DND-41 (cell line): ENCODE results near the gene RAB30.

Experiments used
- ATAC-seq: fragments of 200-7000 bp; cut with Tn5 transposase; 3 replicates; pipeline ENCODE4 v1.9.1; 2021; ENCODE audit warnings: low read depth; ENCODE audit not compliant: insufficient read depth
- DNase-seq: peaks from one replicate; pipeline ENCODE4 v3.0.0-alpha.2; 2020
- H2AFZ ChIP-seq: 2 replicates; pipeline ENCODE4 v1.6.0; 2012; ENCODE audit warnings: low read depth, low read length
- H3K27ac ChIP-seq: 2 replicates; pipeline ENCODE4 v1.5.1; 2012; ENCODE audit warnings: low read length, inconsistent platforms
- H3K27me3 ChIP-seq: fragments of 200-600 bp; sonication (generic); 2 replicates; pipeline ENCODE4 v1.6.0; 2012; ENCODE audit warnings: low read length, mild to moderate bottlenecking, inconsistent platforms; ENCODE audit not compliant: insufficient read depth, poor library complexity
- H3K36me3 ChIP-seq: 2 replicates; pipeline ENCODE4 v1.5.1; 2012; ENCODE audit warnings: low read length, inconsistent platforms; ENCODE audit not compliant: insufficient read depth
- H3K4me1 ChIP-seq: 2 replicates; pipeline ENCODE4 v1.5.1; 2012; ENCODE audit warnings: mild to moderate bottlenecking, low read length; ENCODE audit not compliant: insufficient read depth
- H3K4me2 ChIP-seq: 2 replicates; pipeline ENCODE4 v1.6.0; 2012; ENCODE audit warnings: mild to moderate bottlenecking, moderate library complexity, low read length, inconsistent platforms; ENCODE audit not compliant: insufficient read depth
- H3K4me3 ChIP-seq, 2 experiments: fragments of 200-600 bp in 1 of 2; shearing (Covaris generic) in 1 of 2; 2 replicates each; pipeline ENCODE4 v1.5.1; 2012 to 2016; ENCODE audit warnings: inconsistent platforms in 2 of 2, low read length in 2 of 2, mild to moderate bottlenecking in 2 of 2, low read depth in 1 of 2, moderate library complexity in 1 of 2
- H3K79me2 ChIP-seq: 2 replicates; pipeline ENCODE4 v1.6.0; 2012; ENCODE audit warnings: low read length, inconsistent platforms; ENCODE audit not compliant: insufficient read depth
- H3K9ac ChIP-seq: 2 replicates; pipeline ENCODE4 v1.6.0; 2012; ENCODE audit warnings: low read depth, mild to moderate bottlenecking, inconsistent platforms, low read length, moderate library complexity
- H3K9me3 ChIP-seq: 2 replicates; pipeline ENCODE4 v1.5.1; 2012; ENCODE audit warnings: low read length, moderate library complexity, mild to moderate bottlenecking, inconsistent platforms; ENCODE audit not compliant: insufficient read depth, severe bottlenecking
- H4K20me1 ChIP-seq: 2 replicates; pipeline ENCODE4 v1.6.0; 2012; ENCODE audit warnings: low read length; ENCODE audit not compliant: insufficient read depth
- EZH2 ChIP-seq: IDR thresholded peaks from 3 replicates; pipeline ENCODE4 v1.6.1; 2012; ENCODE audit warnings: borderline replicate concordance, low read depth, mild to moderate bottlenecking, moderate library complexity, low read length, inconsistent platforms; ENCODE audit not compliant: severe bottlenecking
- TF ChIP-seq, protein P1 (sequence below): IDR thresholded peaks from 2 replicates; pipeline ENCODE4 v1.5.1; 2012; ENCODE audit warnings: borderline replicate concordance, low read length, moderate library complexity, mild to moderate bottlenecking; ENCODE audit not compliant: poor library complexity, severe bottlenecking; ENCODE audit errors: extremely low read depth

The RAB30 gene

DNA sequence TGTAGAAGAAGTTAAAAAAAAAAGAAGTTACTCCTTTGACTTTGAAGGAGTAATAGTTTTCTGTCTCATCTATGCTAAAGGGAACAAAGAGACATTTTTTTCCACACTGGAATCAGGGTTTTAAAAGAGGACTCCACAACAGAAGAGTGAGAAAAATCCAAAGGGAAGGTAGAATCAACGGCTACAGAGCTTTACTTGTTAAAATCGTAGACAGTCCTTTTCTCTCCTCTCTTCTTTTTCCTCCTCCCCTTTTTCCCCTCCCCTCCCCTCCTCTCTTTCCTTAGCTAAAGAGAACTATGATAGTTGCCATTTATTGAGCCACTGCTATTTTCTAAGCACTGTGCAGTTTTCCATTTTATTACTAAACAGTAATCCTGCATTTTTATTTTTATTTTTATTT, 141.0 kb downstream of the RAB30 start:
- Histone ChIP-seq H3K4me3 (no peak overlapping the region), H3K27ac (no peak overlapping the region), H3K36me3 (no peaks in the 10 kb centered on the region), H2AFZ (no peak overlapping the region), H3K9me3 (no peaks in the 10 kb centered on the region), H3K27me3 (peaks cover 6% of the 10 kb centered on the region), H3K79me2 (no peaks in the 10 kb centered on the region), H3K4me2 (no peak overlapping the region), H4K20me1 (no peaks in the 10 kb centered on the region), H3K9ac (no peak overlapping the region), H3K4me1 (no peaks in the 10 kb centered on the region)
- TF ChIP-seq, protein P1, sequence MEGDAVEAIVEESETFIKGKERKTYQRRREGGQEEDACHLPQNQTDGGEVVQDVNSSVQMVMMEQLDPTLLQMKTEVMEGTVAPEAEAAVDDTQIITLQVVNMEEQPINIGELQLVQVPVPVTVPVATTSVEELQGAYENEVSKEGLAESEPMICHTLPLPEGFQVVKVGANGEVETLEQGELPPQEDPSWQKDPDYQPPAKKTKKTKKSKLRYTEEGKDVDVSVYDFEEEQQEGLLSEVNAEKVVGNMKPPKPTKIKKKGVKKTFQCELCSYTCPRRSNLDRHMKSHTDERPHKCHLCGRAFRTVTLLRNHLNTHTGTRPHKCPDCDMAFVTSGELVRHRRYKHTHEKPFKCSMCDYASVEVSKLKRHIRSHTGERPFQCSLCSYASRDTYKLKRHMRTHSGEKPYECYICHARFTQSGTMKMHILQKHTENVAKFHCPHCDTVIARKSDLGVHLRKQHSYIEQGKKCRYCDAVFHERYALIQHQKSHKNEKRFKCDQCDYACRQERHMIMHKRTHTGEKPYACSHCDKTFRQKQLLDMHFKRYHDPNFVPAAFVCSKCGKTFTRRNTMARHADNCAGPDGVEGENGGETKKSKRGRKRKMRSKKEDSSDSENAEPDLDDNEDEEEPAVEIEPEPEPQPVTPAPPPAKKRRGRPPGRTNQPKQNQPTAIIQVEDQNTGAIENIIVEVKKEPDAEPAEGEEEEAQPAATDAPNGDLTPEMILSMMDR, result no peak
- TF ChIP-seq EZH2, result no peak
- DNase-seq (no peak), ATAC-seq (no peak)

DNA sequence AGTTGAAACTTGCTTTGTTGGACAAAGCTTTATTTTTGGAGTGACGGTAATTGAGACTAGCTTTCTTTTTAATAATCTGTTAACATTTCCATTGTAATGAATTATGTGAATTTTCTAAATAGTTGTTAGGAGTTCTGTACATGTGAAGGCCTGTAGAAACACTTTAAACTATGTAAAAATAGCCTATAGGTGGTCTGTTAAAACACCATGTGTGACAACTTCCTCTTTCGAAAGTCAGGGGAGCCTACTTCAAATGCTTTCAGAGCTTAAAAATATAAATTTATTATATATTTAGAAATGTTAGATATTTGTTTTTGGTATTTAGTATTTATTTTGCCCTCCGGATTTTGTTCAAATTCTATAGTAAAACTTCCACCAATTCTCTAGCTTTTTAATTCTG, 141.5 kb downstream of the RAB30 start:
- no peaks in the 10 kb centered on the region for H3K9me3 ChIP-seq
- DNase-seq (no peak), ATAC-seq (no peak)
- H3K79me2 ChIP-seq, result no peaks in the 10 kb centered on the region
- no peak overlapping the region for H3K4me2 ChIP-seq
- H3K27me3 ChIP-seq, result peaks cover 6% of the 10 kb centered on the region
- H3K27ac ChIP-seq, result no peak overlapping the region
- H4K20me1 ChIP-seq, result no peaks in the 10 kb centered on the region
- no peak overlapping the region for H2AFZ ChIP-seq
- no peak overlapping the region for H3K9ac ChIP-seq
- no peak for TF ChIP-seq EZH2
- TF ChIP-seq, protein P1, result no peak
- no peak overlapping the region for H3K4me3 ChIP-seq
- no peaks in the 10 kb centered on the region for H3K36me3 ChIP-seq
- H3K4me1 ChIP-seq, result no peaks in the 10 kb centered on the region

DNA sequence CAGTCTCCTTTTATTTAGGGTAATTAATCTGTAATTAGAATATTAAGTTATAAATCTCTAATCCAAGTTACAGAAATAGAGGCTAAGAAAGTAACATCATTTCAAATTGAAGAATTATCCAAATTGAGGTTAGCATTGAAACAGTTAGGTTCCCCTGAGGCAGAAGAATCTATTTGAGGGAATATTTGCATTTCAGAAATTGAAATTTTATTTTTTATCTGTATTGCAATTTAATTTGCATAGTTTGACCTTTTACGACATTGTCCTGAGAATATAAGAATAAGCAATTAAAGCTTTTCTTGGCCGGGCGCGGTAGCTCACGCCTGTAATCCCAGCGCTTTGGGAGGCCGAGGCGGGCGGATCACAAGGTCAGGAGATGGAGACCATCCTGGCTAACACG, 142.6 kb downstream of the RAB30 start:
- H3K36me3 ChIP-seq, result no peaks in the 10 kb centered on the region
- H3K79me2 ChIP-seq, result no peaks in the 10 kb centered on the region
- no peaks in the 10 kb centered on the region for H4K20me1 ChIP-seq
- H3K4me2 ChIP-seq, result no peak overlapping the region
- H3K9ac ChIP-seq, result no peak overlapping the region
- H3K4me1 ChIP-seq, result no peaks in the 10 kb centered on the region
- H3K27ac ChIP-seq, result no peak overlapping the region
- DNase-seq, result no peak
- H3K9me3 ChIP-seq, result no peaks in the 10 kb centered on the region
- no peak overlapping the region for H3K4me3 ChIP-seq
- no peaks in the 10 kb centered on the region for H3K27me3 ChIP-seq
- TF ChIP-seq, protein P1, result no peak
- no peak for TF ChIP-seq EZH2
- no peak overlapping the region for H2AFZ ChIP-seq
- no peak for ATAC-seq
